MV-4-11 (cell line): ENCODE measurements around the gene PSMA8.
A peak's percentile ranks its signal among the peaks of the same experiment; 100 is the strongest.
"Not testable (repeated sequence)": the region's sequence is repeated elsewhere in the genome, so short reads cannot be mapped to it uniquely, and the experiment has no call there.

Source experiments
- DNase-seq: peaks from one replicate; lab custom pipeline; 2025; lab: John Stamatoyannopoulos, UW

Gene PSMA8

GRCh38 chr18:26133652-26134051 lies at the start of gene PSMA8:
PSMA8 (plus strand) TSS chr18:26133869; CDS start chr18:26133966, 97 bp downstream.
- peak; percentile 77 for DNase-seq

DNA sequence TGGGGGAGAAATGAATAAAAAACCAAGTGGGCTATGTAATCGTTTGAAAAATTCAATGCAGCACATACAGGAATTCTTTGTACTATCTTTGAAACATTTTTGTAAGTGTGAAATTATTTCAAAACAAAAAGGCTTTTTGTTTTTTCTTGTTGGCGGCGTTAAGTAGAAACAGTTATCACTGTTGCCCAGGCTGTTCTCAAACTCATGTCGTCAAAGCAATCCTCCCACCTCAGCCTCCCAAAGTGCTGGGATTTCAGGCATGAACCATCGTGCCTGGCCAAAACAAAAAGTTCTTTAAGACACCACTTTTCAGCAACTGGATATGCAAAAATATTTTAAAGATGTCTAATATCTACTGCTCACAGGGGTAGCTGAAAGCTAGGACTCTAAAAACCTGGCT lies 48.6 kb upstream of the PSMA8 start:
- no peak for DNase-seq

- DNase-seq, result peak; percentile 75
Measured at GRCh38 chr18:26086959-26087358, 46.7 kb upstream of the PSMA8 start.

- DNase-seq, result no peak
Measured at GRCh38 chr18:26088487-26088886, 45.2 kb upstream of the PSMA8 start.

DNA sequence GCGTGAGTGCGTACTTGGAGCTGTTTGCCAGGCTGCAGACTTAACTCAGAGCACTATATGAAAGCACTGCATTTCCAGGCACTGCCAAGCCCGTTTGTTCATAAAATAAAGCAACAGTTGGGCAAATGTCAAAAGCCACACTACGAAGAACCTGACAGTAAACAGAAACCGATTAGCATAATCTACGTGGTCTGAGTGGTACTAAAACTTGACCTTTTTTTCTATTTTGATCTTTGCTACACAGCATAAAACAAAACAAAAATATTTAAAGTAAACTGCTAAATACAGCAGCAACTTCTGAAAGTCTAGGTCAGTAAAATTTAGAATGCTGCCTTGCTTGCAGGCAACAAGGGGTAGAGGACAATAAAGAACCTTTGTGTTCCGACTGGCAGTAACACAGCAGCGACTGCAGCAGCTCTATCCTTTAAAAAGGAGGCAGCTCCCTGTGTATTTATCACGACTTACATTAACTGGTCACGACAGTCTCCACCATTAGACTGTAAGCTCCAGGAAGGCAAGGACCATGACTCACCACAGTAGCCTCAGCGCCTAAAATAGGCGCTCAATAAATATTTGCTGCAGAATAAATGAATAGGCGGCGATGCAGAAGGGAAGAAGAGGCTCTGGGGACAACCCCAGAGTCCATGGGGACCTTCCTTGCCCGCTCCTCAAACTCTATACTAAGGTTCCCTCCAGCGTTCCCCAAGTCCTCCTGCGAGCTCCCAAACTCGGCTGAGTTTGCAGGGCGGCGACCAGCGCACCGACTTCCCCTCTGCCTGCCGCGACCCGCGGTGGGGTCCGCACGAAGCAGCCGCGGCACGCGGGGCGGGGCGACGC lies 44.2 kb upstream of the PSMA8 start:
- DNase-seq, result peak; percentile 43

- peak; percentile 89 for DNase-seq
Measured at GRCh38 chr18:26090130-26091046, 43.3 kb upstream of the PSMA8 start, which contains the start of gene SS18. SS18 (minus strand) TSS chr18:26090613; CDS start chr18:26090569, 44 bp downstream.

DNA sequence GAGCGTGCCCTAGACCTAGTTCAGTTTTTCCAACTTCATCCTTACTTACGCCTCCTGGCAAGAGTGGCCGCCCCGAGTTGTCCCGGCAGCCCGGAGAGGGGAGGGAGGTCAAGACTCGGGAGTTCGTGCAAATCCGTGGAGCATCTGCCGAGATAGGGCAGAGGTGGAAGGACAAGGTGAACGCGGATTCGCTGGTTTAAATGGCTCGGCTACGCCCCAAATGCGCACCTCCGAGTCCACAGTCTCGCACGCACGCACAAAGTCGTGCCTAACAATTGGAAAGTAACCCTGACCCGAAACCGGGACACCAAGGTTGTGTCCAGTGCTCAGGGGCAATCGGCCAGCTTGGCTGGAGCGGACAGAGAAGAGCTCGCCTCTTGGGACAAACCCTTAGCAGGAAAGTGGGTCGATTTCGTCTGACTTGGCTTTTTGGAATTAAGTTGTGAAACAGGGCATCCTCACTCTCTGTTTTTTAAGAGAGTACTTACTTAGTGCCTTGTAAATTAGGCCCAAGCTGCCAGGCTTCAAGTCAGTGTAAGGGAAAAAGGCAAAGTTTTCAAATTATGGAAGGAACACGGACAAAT lies 42.5 kb upstream of the PSMA8 start:
- no peak for DNase-seq

DNA sequence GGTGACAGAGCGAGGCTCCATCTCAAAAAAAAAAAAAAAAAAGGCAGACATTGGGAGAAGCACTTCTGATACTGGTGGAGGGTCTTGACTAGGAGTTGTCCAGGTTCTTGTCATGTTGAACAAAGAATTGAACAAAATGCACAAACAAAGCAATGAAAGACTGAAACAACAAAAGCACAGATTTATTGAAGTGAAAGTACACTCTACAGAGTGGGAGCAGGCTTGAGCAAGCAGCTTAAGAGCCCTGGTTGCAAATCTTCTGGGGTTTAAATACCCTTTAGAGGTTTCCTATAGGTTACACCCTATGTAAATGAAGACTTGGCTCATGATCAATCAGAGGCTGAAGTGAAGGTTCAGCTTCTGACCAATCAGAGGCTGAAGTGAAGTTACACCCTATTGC lies 36.8 kb upstream of the PSMA8 start:
- DNase-seq, result peak; percentile 8

GRCh38 chr18:26097563-26097962 lies 36.1 kb upstream of the PSMA8 start:
- no peak for DNase-seq

- DNase-seq, result no peak
Measured at GRCh38 chr18:26103579-26103978, 30.1 kb upstream of the PSMA8 start.

DNA sequence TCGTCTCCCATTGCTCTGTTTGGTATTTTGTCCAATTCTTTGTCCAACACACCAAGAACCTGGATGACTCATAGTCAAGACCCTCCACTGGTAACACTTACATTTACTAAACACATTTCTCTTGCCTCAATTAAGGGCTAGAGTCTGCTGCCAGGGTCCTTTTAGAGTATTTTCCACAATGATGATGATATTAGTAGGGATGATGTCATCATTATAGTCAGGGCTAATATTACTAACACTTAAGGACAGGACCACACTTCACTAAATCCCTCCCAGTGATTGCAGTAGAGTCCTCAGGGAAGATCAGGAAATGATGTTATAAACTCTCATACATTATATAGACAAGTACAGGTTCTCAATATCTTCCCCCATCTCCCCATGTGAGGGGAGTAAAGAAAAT lies 29.6 kb upstream of the PSMA8 start:
- no peak for DNase-seq

- no peak for DNase-seq
Measured at GRCh38 chr18:26119246-26119645, 14.4 kb upstream of the PSMA8 start.

- no peak for DNase-seq
Measured at GRCh38 chr18:26121476-26121875, 12.2 kb upstream of the PSMA8 start.

GRCh38 chr18:26121994-26122393 lies 11.7 kb upstream of the PSMA8 start:
- DNase-seq, result not testable (repeated sequence)

GRCh38 chr18:26127786-26128185 lies 5.9 kb upstream of the PSMA8 start:
- no peak for DNase-seq

DNA sequence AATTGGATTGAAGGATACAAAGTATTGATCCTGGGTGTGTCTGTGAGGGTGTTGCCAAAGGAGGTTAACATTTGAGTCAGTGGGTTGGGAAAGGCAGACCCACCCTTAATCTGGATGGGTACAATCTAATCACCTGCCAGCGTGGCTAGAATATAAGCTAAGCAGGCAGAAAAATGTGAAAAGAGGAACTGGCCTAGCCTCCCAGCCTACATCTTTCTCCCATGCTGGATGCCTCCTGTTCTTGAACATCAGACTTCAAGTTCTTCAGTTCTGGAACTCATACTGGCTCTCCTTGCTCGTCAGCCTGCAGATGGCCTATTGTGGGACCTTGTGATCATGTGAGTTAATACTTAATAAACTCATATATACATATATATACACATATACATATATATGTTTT lies 5.5 kb upstream of the PSMA8 start:
- not testable (repeated sequence) for DNase-seq

DNA sequence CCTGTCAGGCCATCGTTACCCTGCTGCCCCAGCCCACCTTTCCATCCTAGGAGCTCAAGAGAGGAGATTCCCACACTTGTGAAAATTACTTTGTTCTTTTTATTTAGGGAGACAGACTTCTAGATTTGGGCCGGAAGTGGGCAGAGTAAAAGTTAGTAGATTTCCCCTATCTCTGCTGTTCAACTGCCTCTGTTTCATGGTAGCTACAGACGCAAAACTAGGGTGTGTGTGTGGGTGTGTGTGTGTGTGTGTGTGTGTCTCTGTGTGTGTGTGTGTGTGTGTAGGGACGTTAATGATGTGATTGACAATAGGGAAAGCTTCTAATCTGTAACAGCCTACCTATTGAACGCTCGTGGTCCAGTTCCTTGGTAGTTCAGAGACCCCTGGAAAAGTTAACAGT lies 438 bp downstream of the PSMA8 start:
- no peak for DNase-seq

- no peak for DNase-seq
Measured at GRCh38 chr18:26135548-26135947, 1.9 kb downstream of the PSMA8 start.

- DNase-seq, result no peak
Measured at GRCh38 chr18:26157326-26157725, 23.7 kb downstream of the PSMA8 start.

- no peak for DNase-seq
Measured at GRCh38 chr18:26159353-26159752, 25.7 kb downstream of the PSMA8 start.

GRCh38 chr18:26164571-26164970 lies 30.9 kb downstream of the PSMA8 start:
- no peak for DNase-seq

- DNase-seq, result not testable (repeated sequence)
Measured at GRCh38 chr18:26167592-26167991, 33.9 kb downstream of the PSMA8 start.
